HK-2 (cell line): Measurements from ENCODE around the gene RYR1.
"Not testable (repeated sequence)": the region's sequence is repeated elsewhere in the genome, so short reads cannot be mapped to it uniquely, and the experiment has no call there.

Source experiments
- DNase-seq: peaks from one replicate; pipeline ENCODE4 v3.0.0-alpha.2; 2018; ENCODE audit not compliant: unreplicated experiment

Gene RYR1

GRCh38 chr19:38616265-38616664 lies 182.8 kb downstream of the RYR1 start:
- no peak for DNase-seq

GRCh38 chr19:38617283-38617763 lies 183.8 kb downstream of the RYR1 start:
- DNase-seq = no peak

GRCh38 chr19:38617764-38618589 lies 184.5 kb downstream of the RYR1 start, which contains the start of gene MAP4K1:
Gene MAP4K1 (minus strand): TSS chr19:38617953. CDS start chr19:38617895, 58 bp downstream.
- no peak for DNase-seq

GRCh38 chr19:38618590-38619360 lies 185.3 kb downstream of the RYR1 start, which contains the start of gene EIF3K:
Gene EIF3K (plus strand): TSS chr19:38619188. CDS start chr19:38619269, 81 bp downstream.
- peak; percentile 98 for DNase-seq

- DNase-seq = no peak
Measured at GRCh38 chr19:38619361-38620174, 186.1 kb downstream of the RYR1 start.

- no peak for DNase-seq
Measured at GRCh38 chr19:38624822-38625221, 191.3 kb downstream of the RYR1 start.

GRCh38 chr19:38626401-38626800 lies 192.9 kb downstream of the RYR1 start:
- no peak for DNase-seq

- DNase-seq = no peak
Measured at GRCh38 chr19:38629568-38629967, 196.1 kb downstream of the RYR1 start.

GRCh38 chr19:38631301-38631700 lies 197.8 kb downstream of the RYR1 start:
- not testable (repeated sequence) for DNase-seq

GRCh38 chr19:38631811-38632475 lies 198.5 kb downstream of the RYR1 start:
- DNase-seq = not testable (repeated sequence)

- no peak for DNase-seq
Measured at GRCh38 chr19:38632476-38633213, 199.2 kb downstream of the RYR1 start.

- peak; percentile 83 for DNase-seq
Measured at GRCh38 chr19:38634757-38635482, 201.4 kb downstream of the RYR1 start.

GRCh38 chr19:38635483-38636399 lies 202.2 kb downstream of the RYR1 start:
- DNase-seq = no peak
